Liver (tissue), 9 donors: ENCODE data around the gene SF3B5. TPM values are rescaled to one million over a fixed set of nuclear protein-coding genes. Genes with fewer than 3 reads are reported as not detected.

Experiments
- DNase-seq: peaks from one replicate; pipeline ENCODE4 v3.0.0-alpha.2; 2017; ENCODE audit warnings: low spot score
- H3K27ac ChIP-seq, 2 donors: one replicate each; pipeline ENCODE4 v1.7.0; 2013; ENCODE audit warnings: inconsistent platforms in 2 of 2, low read length in 2 of 2, control low read depth in 1 of 2, low read depth in 1 of 2, mild to moderate bottlenecking in 1 of 2
- H3K27me3 ChIP-seq, 4 donors: one replicate each; pipeline versions ENCODE4 v1.6.1 to v1.7.0; 2013; ENCODE audit warnings: low read length in 3 of 4, inconsistent platforms in 1 of 4, mild to moderate bottlenecking in 1 of 4, moderate library complexity in 1 of 4; ENCODE audit not compliant: control insufficient read depth in 4 of 4, insufficient read depth in 4 of 4
- H3K36me3 ChIP-seq, 4 donors: one replicate each; pipeline versions ENCODE4 v1.6.1 to v1.7.0; 2013; ENCODE audit warnings: low read length in 3 of 4, mild to moderate bottlenecking in 3 of 4, low read depth in 1 of 4, moderate library complexity in 1 of 4; ENCODE audit not compliant: control insufficient read depth in 4 of 4, insufficient read depth in 3 of 4
- H3K4me1 ChIP-seq, 4 donors: one replicate each; pipeline versions ENCODE4 v1.6.1 to v1.7.0; 2013; ENCODE audit warnings: low read length in 3 of 4, mild to moderate bottlenecking in 3 of 4, moderate library complexity in 1 of 4; ENCODE audit not compliant: control insufficient read depth in 4 of 4, insufficient read depth in 4 of 4
- H3K4me3 ChIP-seq, 3 donors: one replicate each; pipeline versions ENCODE4 v1.6.1 to v1.7.0; 2013; ENCODE audit warnings: low read length in 3 of 3, control low read depth in 1 of 3, low read depth in 1 of 3, mild to moderate bottlenecking in 1 of 3
- H3K9ac ChIP-seq, 2 donors: one replicate each; pipeline ENCODE4 v1.7.0; 2013; ENCODE audit warnings: low read length in 2 of 2, mild to moderate bottlenecking in 2 of 2, moderate library complexity in 2 of 2, control low read depth in 1 of 2, low read depth in 1 of 2
- H3K9me3 ChIP-seq, 4 donors: one replicate each; pipeline versions ENCODE4 v1.6.1 to v1.7.0; 2013; ENCODE audit warnings: low read length in 3 of 4; ENCODE audit not compliant: control insufficient read depth in 4 of 4
- EGR1 ChIP-seq, 2 donors: IDR thresholded peaks; 2 replicates each; pipeline ENCODE4 v1.6.1; 2016 to 2018; ENCODE audit warnings: antibody characterized with exemption in 2 of 2, low read depth in 2 of 2
- FOXA1 ChIP-seq: IDR thresholded peaks from 2 replicates; pipeline ENCODE4 v1.6.1; 2016; ENCODE audit warnings: antibody characterized with exemption
- FOXA2 ChIP-seq: IDR thresholded peaks from 2 replicates; pipeline ENCODE4 v1.6.1; 2016; ENCODE audit warnings: antibody characterized with exemption
- GABPA ChIP-seq, 2 donors: IDR thresholded peaks in 1 of 2; conservative IDR thresholded peaks in 1 of 2; 2 replicates each; pipeline ENCODE4 v1.6.1; 2016; ENCODE audit warnings: antibody characterized with exemption in 2 of 2, mild to moderate bottlenecking in 1 of 2, moderate library complexity in 1 of 2
- HNF4A ChIP-seq, 2 donors: conservative IDR thresholded peaks; 2 replicates each; pipeline ENCODE4 v1.6.1; 2016; ENCODE audit warnings: antibody characterized with exemption in 2 of 2, mild to moderate bottlenecking in 2 of 2
- HNF4G ChIP-seq: IDR thresholded peaks from 2 replicates; pipeline ENCODE4 v1.6.1; 2016; ENCODE audit warnings: antibody characterized with exemption
- JUND ChIP-seq, 2 donors: IDR thresholded peaks; 2 replicates each; pipeline ENCODE4 v1.6.1; 2016; ENCODE audit warnings: antibody characterized with exemption in 2 of 2
- NR2F2 ChIP-seq: IDR thresholded peaks from 2 replicates; pipeline ENCODE4 v1.6.1; 2016; ENCODE audit warnings: antibody characterized with exemption
- RAD21 ChIP-seq, 2 donors: IDR thresholded peaks; 2 replicates each; pipeline ENCODE4 v1.6.1; 2016; ENCODE audit warnings: antibody characterized with exemption in 2 of 2, mild to moderate bottlenecking in 2 of 2
- RXRA ChIP-seq, 2 donors: IDR thresholded peaks; 2 replicates each; pipeline ENCODE4 v1.6.1; 2017 to 2018; ENCODE audit warnings: antibody characterized with exemption in 2 of 2, mild to moderate bottlenecking in 1 of 2
- SP1 ChIP-seq: IDR thresholded peaks from 2 replicates; pipeline ENCODE4 v1.6.1; 2018; ENCODE audit warnings: antibody characterized with exemption, mild to moderate bottlenecking
- TAF1 ChIP-seq: conservative IDR thresholded peaks from 2 replicates; pipeline ENCODE4 v1.6.1; 2016; ENCODE audit warnings: antibody characterized with exemption, mild to moderate bottlenecking
- YY1 ChIP-seq: IDR thresholded peaks from 2 replicates; pipeline ENCODE4 v1.6.1; 2016; ENCODE audit warnings: antibody characterized with exemption, mild to moderate bottlenecking
- WGBS: extraction: QIAGEN DNeasy Blood & Tissue Kit; methylation state at CpG from one replicate; pipeline ENCODE4 v1.1.7; 2013; 5-methylcytosine and 5-hydroxymethylcytosine counted together
- polyA plus RNA-seq, 2 donors: library from polyadenylated mRNA; stranded (reverse) in 1 of 2; unstranded in 1 of 2; fragments of 200-250 nt in 1 of 2; fragments of >200 nt in 1 of 2; fragmentation: Nextera tagmentation in 1 of 2; extraction: Ambion mirVana in 1 of 2; gene quantifications; one replicate each; pipeline versions ENCODE4 v1.2.1 to v1.2.3, GENCODE V29; 2013 to 2015
- total RNA-seq, 2 donors: library from RNA; depleted of rRNA; stranded (reverse); fragments of >200 nt; gene quantifications; one replicate each; pipeline ENCODE4 v1.2.3, GENCODE V29; 2014
- TF ChIP-seq, protein P1 (sequence below): fragments of 150-350 bp; IDR thresholded peaks from 2 replicates; pipeline ENCODE4 v1.5.1; 2017; ENCODE audit warnings: improper control_type of control experiment, low read depth, low read length; ENCODE audit not compliant: missing input control
- TF ChIP-seq, protein P2 (sequence below): IDR thresholded peaks from 2 replicates; pipeline ENCODE4 v1.6.1; 2016; ENCODE audit warnings: antibody characterized with exemption
- TF ChIP-seq, protein P3 (sequence below): IDR thresholded peaks from 2 replicates; pipeline ENCODE4 v1.6.1; 2016; ENCODE audit warnings: antibody characterized with exemption
- TF ChIP-seq, protein P4 (sequence below): IDR thresholded peaks from 2 replicates; pipeline ENCODE4 v1.6.1; 2016; ENCODE audit warnings: antibody characterized with exemption, mild to moderate bottlenecking
- TF ChIP-seq, protein P5 (sequence below): IDR thresholded peaks from 2 replicates; pipeline ENCODE4 v1.6.1; 2016; ENCODE audit warnings: antibody characterized with exemption
- donor health status: healthy.
- donor health status: healthy.
- donor health status: healthy.
- donor health status: healthy.
- donor health status: healthy.

The SF3B5 gene
- total and polyA plus RNA-seq, 4 donors: 51.8 to 178 (median 96.9) TPM

DNA sequence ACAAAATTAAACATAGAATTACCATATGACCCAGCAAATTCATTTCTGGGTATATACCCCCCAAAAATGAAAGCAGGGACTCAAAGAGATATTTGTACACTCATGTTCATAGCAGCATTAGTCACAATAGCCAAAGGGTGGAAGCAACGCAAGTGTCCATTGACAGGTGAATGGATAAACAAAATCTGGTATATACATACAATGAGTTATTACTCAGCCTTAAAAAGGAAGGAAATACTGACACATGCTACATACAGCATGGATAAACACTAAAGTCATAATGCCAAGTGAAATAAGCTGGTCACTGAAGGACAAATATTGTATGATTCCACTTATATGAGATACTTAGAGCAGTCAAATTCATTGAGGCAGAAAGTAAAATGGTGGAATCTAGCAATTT lies 49.6 kb upstream of the SF3B5 start:
- H3K4me3 ChIP-seq: no peak overlapping the region
- H3K36me3 ChIP-seq: no peaks in the 10 kb centered on the region
- H3K9me3 ChIP-seq: no peaks in the 10 kb centered on the region
- peaks cover 0 to 5% (median 2%) of the 10 kb centered on the region in 4 donors for H3K4me1 ChIP-seq
- no peak overlapping the region for H3K27ac ChIP-seq
- WGBS: 91% methylated on average over 1 of the region's 1 CpG
- TF ChIP-seq FOXA2 (no peak), NR2F2 (no peak), FOXA1 (no peak), TAF1 (no peak), JUND (IDR thresholded peaks at IDR 0.05) (no peak)
- TF ChIP-seq, protein P1, sequence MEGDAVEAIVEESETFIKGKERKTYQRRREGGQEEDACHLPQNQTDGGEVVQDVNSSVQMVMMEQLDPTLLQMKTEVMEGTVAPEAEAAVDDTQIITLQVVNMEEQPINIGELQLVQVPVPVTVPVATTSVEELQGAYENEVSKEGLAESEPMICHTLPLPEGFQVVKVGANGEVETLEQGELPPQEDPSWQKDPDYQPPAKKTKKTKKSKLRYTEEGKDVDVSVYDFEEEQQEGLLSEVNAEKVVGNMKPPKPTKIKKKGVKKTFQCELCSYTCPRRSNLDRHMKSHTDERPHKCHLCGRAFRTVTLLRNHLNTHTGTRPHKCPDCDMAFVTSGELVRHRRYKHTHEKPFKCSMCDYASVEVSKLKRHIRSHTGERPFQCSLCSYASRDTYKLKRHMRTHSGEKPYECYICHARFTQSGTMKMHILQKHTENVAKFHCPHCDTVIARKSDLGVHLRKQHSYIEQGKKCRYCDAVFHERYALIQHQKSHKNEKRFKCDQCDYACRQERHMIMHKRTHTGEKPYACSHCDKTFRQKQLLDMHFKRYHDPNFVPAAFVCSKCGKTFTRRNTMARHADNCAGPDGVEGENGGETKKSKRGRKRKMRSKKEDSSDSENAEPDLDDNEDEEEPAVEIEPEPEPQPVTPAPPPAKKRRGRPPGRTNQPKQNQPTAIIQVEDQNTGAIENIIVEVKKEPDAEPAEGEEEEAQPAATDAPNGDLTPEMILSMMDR: no peak
- TF ChIP-seq, protein P2, sequence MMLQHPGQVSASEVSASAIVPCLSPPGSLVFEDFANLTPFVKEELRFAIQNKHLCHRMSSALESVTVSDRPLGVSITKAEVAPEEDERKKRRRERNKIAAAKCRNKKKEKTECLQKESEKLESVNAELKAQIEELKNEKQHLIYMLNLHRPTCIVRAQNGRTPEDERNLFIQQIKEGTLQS: no peak
- DNase-seq: no peak
- H3K27me3 ChIP-seq: no peaks in the 10 kb centered on the region
- H3K9ac ChIP-seq: no peak overlapping the region

DNA sequence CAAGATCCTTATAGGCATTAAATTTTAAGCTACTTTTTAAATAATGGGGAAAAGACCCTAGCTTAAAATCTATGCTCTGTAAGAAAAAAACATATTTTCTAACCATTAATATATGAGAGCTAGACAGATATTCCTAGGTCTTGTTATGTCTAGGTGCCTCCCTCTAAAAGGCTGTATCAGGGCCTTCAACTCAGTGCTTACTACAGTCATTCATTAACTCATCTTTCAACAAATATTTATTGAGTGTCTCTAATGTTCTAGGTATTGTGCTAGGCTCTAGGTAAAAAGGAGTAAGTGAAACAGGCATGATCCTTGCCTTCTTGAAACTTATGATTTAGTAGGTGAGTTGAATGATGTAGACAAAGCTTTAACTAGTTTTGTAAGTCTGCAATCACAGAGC lies 48.5 kb upstream of the SF3B5 start:
- Histone ChIP-seq H3K4me1 (no peaks in the 10 kb centered on the region), H3K9ac (no peak overlapping the region), H3K27ac (no peak overlapping the region), H3K4me3 (no peak overlapping the region), H3K36me3 (no peaks in the 10 kb centered on the region), H3K27me3 (no peaks in the 10 kb centered on the region), H3K9me3 (no peaks in the 10 kb centered on the region)
- DNase-seq: no peak
- TF ChIP-seq FOXA1: no peak
- TF ChIP-seq, protein P1: no peak
- TF ChIP-seq, protein P3, sequence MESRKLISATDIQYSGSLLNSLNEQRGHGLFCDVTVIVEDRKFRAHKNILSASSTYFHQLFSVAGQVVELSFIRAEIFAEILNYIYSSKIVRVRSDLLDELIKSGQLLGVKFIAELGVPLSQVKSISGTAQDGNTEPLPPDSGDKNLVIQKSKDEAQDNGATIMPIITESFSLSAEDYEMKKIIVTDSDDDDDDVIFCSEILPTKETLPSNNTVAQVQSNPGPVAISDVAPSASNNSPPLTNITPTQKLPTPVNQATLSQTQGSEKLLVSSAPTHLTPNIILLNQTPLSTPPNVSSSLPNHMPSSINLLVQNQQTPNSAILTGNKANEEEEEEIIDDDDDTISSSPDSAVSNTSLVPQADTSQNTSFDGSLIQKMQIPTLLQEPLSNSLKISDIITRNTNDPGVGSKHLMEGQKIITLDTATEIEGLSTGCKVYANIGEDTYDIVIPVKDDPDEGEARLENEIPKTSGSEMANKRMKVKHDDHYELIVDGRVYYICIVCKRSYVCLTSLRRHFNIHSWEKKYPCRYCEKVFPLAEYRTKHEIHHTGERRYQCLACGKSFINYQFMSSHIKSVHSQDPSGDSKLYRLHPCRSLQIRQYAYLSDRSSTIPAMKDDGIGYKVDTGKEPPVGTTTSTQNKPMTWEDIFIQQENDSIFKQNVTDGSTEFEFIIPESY: no peak
- TF ChIP-seq HNF4G: no peak
- no peak for TF ChIP-seq FOXA2
- TF ChIP-seq, protein P2: no peak
- TF ChIP-seq JUND (IDR thresholded peaks at IDR 0.05): no peak
- TF ChIP-seq HNF4A (conservative IDR thresholded peaks at IDR 0.05): no peak
- no peak for TF ChIP-seq YY1
- TF ChIP-seq, protein P4, sequence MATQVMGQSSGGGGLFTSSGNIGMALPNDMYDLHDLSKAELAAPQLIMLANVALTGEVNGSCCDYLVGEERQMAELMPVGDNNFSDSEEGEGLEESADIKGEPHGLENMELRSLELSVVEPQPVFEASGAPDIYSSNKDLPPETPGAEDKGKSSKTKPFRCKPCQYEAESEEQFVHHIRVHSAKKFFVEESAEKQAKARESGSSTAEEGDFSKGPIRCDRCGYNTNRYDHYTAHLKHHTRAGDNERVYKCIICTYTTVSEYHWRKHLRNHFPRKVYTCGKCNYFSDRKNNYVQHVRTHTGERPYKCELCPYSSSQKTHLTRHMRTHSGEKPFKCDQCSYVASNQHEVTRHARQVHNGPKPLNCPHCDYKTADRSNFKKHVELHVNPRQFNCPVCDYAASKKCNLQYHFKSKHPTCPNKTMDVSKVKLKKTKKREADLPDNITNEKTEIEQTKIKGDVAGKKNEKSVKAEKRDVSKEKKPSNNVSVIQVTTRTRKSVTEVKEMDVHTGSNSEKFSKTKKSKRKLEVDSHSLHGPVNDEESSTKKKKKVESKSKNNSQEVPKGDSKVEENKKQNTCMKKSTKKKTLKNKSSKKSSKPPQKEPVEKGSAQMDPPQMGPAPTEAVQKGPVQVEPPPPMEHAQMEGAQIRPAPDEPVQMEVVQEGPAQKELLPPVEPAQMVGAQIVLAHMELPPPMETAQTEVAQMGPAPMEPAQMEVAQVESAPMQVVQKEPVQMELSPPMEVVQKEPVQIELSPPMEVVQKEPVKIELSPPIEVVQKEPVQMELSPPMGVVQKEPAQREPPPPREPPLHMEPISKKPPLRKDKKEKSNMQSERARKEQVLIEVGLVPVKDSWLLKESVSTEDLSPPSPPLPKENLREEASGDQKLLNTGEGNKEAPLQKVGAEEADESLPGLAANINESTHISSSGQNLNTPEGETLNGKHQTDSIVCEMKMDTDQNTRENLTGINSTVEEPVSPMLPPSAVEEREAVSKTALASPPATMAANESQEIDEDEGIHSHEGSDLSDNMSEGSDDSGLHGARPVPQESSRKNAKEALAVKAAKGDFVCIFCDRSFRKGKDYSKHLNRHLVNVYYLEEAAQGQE: no peak
- no peak for TF ChIP-seq NR2F2
- no peak for TF ChIP-seq SP1
- no peak for TF ChIP-seq TAF1
- TF ChIP-seq GABPA (IDR thresholded peaks at IDR 0.05 in 1 of 2, conservative IDR thresholded peaks at IDR 0.05 in 1 of 2): no peak
- TF ChIP-seq, protein P5, sequence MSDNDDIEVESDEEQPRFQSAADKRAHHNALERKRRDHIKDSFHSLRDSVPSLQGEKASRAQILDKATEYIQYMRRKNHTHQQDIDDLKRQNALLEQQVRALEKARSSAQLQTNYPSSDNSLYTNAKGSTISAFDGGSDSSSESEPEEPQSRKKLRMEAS: no peak
- no peak for TF ChIP-seq EGR1 (IDR thresholded peaks at IDR 0.05; ENCODE audit: low read depth in 2 of 2)
- TF ChIP-seq RXRA (IDR thresholded peaks at IDR 0.05): no peak
- no peak for TF ChIP-seq RAD21 (IDR thresholded peaks at IDR 0.05)
